A549 (cell line): ENCODE results near the gene ERBB2.

Source experiments
- BHLHE40 ChIP-seq: IDR thresholded peaks from 2 replicates; pipeline ENCODE4 v1.6.1; 2012; ENCODE audit warnings: low read depth, low read length, inconsistent platforms
- CHD2 ChIP-seq: fragments of 150-350 bp; IDR thresholded peaks from 2 replicates; pipeline ENCODE4 v1.6.1; 2014; ENCODE audit warnings: low read length; ENCODE audit not compliant: partially characterized antibody
- CTCF ChIP-seq: fragments of >200 bp; sonication (Bioruptor Twin); formaldehyde crosslinking; IDR thresholded peaks from 3 replicates; pipeline ENCODE4 v1.5.1; 2016
- EHMT2 ChIP-seq: fragments of 200-600 bp; sonication (generic); IDR thresholded peaks from 2 replicates; pipeline ENCODE4 v1.6.1; 2016; ENCODE audit warnings: antibody characterized with exemption, low read depth, mild to moderate bottlenecking, moderate library complexity
- ESRRA ChIP-seq: fragments of 150-350 bp; IDR thresholded peaks from 2 replicates; pipeline ENCODE4 v1.6.1; 2014; ENCODE audit warnings: mild to moderate bottlenecking, low read length, borderline replicate concordance
- FOSL2 ChIP-seq, 2 experiments: fragments of 450-650 bp in 1 of 2; fragments of >200 bp in 1 of 2; sonication (Bioruptor Twin) in 1 of 2; formaldehyde crosslinking; IDR thresholded peaks; 2 replicates each; pipeline versions ENCODE4 v1.5.0 to v1.6.1; 2016 to 2020; ENCODE audit warnings: mild to moderate bottlenecking in 1 of 2, moderate library complexity in 1 of 2
- HMGXB4 ChIP-seq: fragments of 250-450 bp; sonication (Bioruptor Pico); IDR thresholded peaks from 2 replicates; pipeline ENCODE4 v1.5.0; 2021; ENCODE audit warnings: mild to moderate bottlenecking, moderate library complexity, borderline replicate concordance
- JUNB ChIP-seq: fragments of >200 bp; sonication (Bioruptor Twin); formaldehyde crosslinking; IDR thresholded peaks from 2 replicates; pipeline ENCODE4 v1.6.1; 2016
- PHF8 ChIP-seq: fragments of 200-600 bp; sonication (generic); IDR thresholded peaks from 2 replicates; pipeline ENCODE4 v1.6.1; 2016; ENCODE audit warnings: low read depth, mild to moderate bottlenecking, antibody characterized with exemption, moderate library complexity, borderline replicate concordance
- POLR2A ChIP-seq: IDR thresholded peaks from 2 replicates; pipeline ENCODE4 v1.6.1; 2012; ENCODE audit warnings: mild to moderate bottlenecking, low read length
- REST ChIP-seq: fragments of 200-600 bp; sonication (generic); IDR thresholded peaks from 2 replicates; pipeline ENCODE4 v1.6.1; 2016; ENCODE audit warnings: antibody characterized with exemption, mild to moderate bottlenecking, moderate library complexity
- SREBF2 ChIP-seq: fragments of 450-650 bp; IDR thresholded peaks from 2 replicates; pipeline ENCODE4 v1.6.1; 2014; ENCODE audit warnings: mild to moderate bottlenecking, moderate library complexity
- ZNF302 ChIP-seq: fragments of 250-450 bp; sonication (Bioruptor Pico); IDR thresholded peaks from 2 replicates; pipeline ENCODE4 v1.9.0; 2021; ENCODE audit warnings: inconsistent platforms, mild to moderate bottlenecking, moderate library complexity

- TF ChIP-seq CTCF (no peak), PHF8 (no peak), POLR2A (no peak), FOSL2 (IDR thresholded peaks at IDR 0.05) (no peak), FOSL2 (CRISPR knock-in tag; IDR thresholded peaks at IDR 0.05) (no peak), CHD2 (no peak), SREBF2 (no peak), HMGXB4 (CRISPR knock-in tag) (no peak), BHLHE40 (no peak), JUNB (no peak), EHMT2 (no peak), REST (no peak), ZNF302 (no peak), ESRRA (no peak)
Measured at GRCh38 chr17:39653316-39653661, 46.6 kb upstream of the ERBB2 start.
